Loucy (cell line): Measurements from ENCODE around the gene TEX26.
"Not testable (repeated sequence)": the region's sequence is repeated elsewhere in the genome, so short reads cannot be mapped to it uniquely, and the experiment has no call there.

Experiments used
- H2AFZ ChIP-seq: fragments of 200-600 bp; sonication (generic); 2 replicates; pipeline ENCODE4 v1.6.0; 2016; ENCODE audit warnings: antibody characterized with exemption, mild to moderate bottlenecking, low read length, moderate library complexity
- H3F3A ChIP-seq: fragments of 200-600 bp; 2 replicates; pipeline ENCODE4 v1.6.0; 2016; ENCODE audit warnings: antibody characterized with exemption, low read depth, mild to moderate bottlenecking
- H3K27me3 ChIP-seq: fragments of 200-600 bp; sonication (generic); 2 replicates; pipeline ENCODE4 v1.6.1; 2014; ENCODE audit warnings: low read length, mild to moderate bottlenecking; ENCODE audit not compliant: insufficient read depth, poor library complexity, severe bottlenecking
- H3K36me3 ChIP-seq: fragments of 200-600 bp; sonication (generic); 2 replicates; pipeline ENCODE4 v1.6.1; 2016; ENCODE audit warnings: low read length; ENCODE audit not compliant: insufficient read depth
- H3K4me1 ChIP-seq: fragments of 200-600 bp; sonication (generic); 2 replicates; pipeline ENCODE4 v1.5.1; 2014; ENCODE audit warnings: low read length, mild to moderate bottlenecking; ENCODE audit not compliant: insufficient read depth, poor library complexity, severe bottlenecking
- H3K4me2 ChIP-seq: fragments of 200-600 bp; sonication (generic); 2 replicates; pipeline ENCODE4 v1.6.0; 2014; ENCODE audit warnings: antibody characterized with exemption, low read length, low read depth, mild to moderate bottlenecking; ENCODE audit not compliant: poor library complexity, severe bottlenecking
- H3K4me3 ChIP-seq: fragments of 200-600 bp; sonication (generic); 2 replicates; pipeline ENCODE4 v1.5.1; 2014; ENCODE audit warnings: low read length, mild to moderate bottlenecking, mixed read lengths; ENCODE audit not compliant: poor library complexity, severe bottlenecking
- H3K79me2 ChIP-seq: fragments of 200-600 bp; sonication (generic); 2 replicates; pipeline ENCODE4 v1.6.1; 2014; ENCODE audit warnings: low read length; ENCODE audit not compliant: insufficient read depth
- H3K9ac ChIP-seq: fragments of 200-600 bp; sonication (generic); 2 replicates; pipeline ENCODE4 v1.6.0; 2014; ENCODE audit warnings: mild to moderate bottlenecking, low read depth, low read length, moderate library complexity; ENCODE audit not compliant: poor library complexity, severe bottlenecking
- H3K9me2 ChIP-seq: fragments of 200-600 bp; sonication (generic); replicated peaks from 2 replicates; pipeline ENCODE4 v1.6.1; 2016; ENCODE audit warnings: low read depth, low read length, mixed read lengths
- H3K9me3 ChIP-seq: fragments of 200-600 bp; sonication (generic); 2 replicates; pipeline ENCODE4 v1.6.1; 2014; ENCODE audit warnings: mild to moderate bottlenecking, antibody characterized with exemption, low read length, low read depth; ENCODE audit not compliant: insufficient read depth
- H4K20me1 ChIP-seq: fragments of 200-600 bp; sonication (generic); 2 replicates; pipeline ENCODE4 v1.6.0; 2014; ENCODE audit warnings: antibody characterized with exemption, low read length, mild to moderate bottlenecking; ENCODE audit not compliant: insufficient read depth, poor library complexity, severe bottlenecking
- EZH2phosphoT487 ChIP-seq: fragments of 200-600 bp; IDR thresholded peaks from 2 replicates; pipeline ENCODE4 v1.6.1; 2018; ENCODE audit warnings: antibody characterized with exemption, mild to moderate bottlenecking, moderate library complexity, borderline replicate concordance
- TF ChIP-seq, protein P1 (sequence below): fragments of 200-600 bp; sonication (generic); conservative IDR thresholded peaks from 2 replicates; pipeline ENCODE4 v1.5.1; 2014; ENCODE audit warnings: mild to moderate bottlenecking, antibody characterized with exemption, low read length

Gene TEX26

DNA sequence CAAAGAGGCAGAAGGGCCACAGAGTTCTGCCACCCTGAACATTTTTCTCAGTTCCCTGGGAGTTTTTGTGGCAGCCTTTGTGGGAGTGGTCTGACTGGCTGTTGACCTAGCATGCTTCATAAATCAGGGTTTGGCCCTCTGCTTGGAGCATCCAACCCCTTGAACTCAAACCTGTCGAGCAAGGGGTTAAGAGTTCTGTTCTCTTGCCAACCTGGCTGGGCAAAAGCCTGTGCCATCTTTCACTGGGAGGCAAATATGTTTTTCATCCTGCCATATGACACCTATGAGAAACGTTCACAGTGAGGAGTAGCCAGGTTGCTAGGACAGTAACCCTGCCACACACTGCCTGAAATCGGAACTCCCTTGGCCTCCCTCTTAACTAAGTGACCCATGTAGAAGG, 7.7 kb upstream of the TEX26 start:
- Histone ChIP-seq H3K27me3 (peaks cover 68% of the 10 kb centered on the region), H3K79me2 (no peaks in the 10 kb centered on the region), H3K4me3 (no peak overlapping the region), H3K9me2 (no peaks in the 10 kb centered on the region), H3K9ac (no peak overlapping the region), H3K36me3 (no peaks in the 10 kb centered on the region), H2AFZ (no peak overlapping the region), H3K4me2 (no peak overlapping the region), H4K20me1 (no peaks in the 10 kb centered on the region), H3K4me1 (no peaks in the 10 kb centered on the region), H3F3A (no peaks in the 10 kb centered on the region), H3K9me3 (no peaks in the 10 kb centered on the region)
- TF ChIP-seq EZH2phosphoT487 = no peak
- TF ChIP-seq, protein P1, sequence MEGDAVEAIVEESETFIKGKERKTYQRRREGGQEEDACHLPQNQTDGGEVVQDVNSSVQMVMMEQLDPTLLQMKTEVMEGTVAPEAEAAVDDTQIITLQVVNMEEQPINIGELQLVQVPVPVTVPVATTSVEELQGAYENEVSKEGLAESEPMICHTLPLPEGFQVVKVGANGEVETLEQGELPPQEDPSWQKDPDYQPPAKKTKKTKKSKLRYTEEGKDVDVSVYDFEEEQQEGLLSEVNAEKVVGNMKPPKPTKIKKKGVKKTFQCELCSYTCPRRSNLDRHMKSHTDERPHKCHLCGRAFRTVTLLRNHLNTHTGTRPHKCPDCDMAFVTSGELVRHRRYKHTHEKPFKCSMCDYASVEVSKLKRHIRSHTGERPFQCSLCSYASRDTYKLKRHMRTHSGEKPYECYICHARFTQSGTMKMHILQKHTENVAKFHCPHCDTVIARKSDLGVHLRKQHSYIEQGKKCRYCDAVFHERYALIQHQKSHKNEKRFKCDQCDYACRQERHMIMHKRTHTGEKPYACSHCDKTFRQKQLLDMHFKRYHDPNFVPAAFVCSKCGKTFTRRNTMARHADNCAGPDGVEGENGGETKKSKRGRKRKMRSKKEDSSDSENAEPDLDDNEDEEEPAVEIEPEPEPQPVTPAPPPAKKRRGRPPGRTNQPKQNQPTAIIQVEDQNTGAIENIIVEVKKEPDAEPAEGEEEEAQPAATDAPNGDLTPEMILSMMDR = no peak

DNA sequence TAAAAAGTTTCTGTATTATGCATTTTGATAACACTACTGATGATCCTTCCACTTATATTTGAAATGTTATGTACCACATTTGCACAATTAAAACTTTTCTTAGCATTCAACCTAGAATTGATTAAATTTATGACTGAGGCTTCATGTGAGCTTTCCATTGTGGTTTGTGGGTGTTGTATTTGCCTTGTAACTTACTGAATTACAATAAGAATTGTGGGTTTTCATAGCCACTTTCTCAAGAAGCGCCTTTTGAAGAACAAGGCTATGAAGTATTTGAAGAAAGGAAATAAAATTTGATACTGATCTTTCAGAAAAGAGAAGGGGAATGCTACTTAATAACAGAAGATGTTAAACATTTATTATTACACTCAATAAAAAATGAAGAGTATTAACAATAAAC, 7.0 kb upstream of the TEX26 start:
- no peak for TF ChIP-seq EZH2phosphoT487
- TF ChIP-seq, protein P1 = no peak
- H3K4me2 ChIP-seq = no peak overlapping the region
- H3K36me3 ChIP-seq = no peaks in the 10 kb centered on the region
- H3K27me3 ChIP-seq = peaks cover 67% of the 10 kb centered on the region
- H3K79me2 ChIP-seq = no peaks in the 10 kb centered on the region
- H3K4me3 ChIP-seq = no peak overlapping the region
- no peak overlapping the region for H2AFZ ChIP-seq
- H3F3A ChIP-seq = no peaks in the 10 kb centered on the region
- no peaks in the 10 kb centered on the region for H4K20me1 ChIP-seq
- H3K9me2 ChIP-seq = no peaks in the 10 kb centered on the region
- no peaks in the 10 kb centered on the region for H3K9me3 ChIP-seq
- no peak overlapping the region for H3K9ac ChIP-seq
- no peaks in the 10 kb centered on the region for H3K4me1 ChIP-seq

DNA sequence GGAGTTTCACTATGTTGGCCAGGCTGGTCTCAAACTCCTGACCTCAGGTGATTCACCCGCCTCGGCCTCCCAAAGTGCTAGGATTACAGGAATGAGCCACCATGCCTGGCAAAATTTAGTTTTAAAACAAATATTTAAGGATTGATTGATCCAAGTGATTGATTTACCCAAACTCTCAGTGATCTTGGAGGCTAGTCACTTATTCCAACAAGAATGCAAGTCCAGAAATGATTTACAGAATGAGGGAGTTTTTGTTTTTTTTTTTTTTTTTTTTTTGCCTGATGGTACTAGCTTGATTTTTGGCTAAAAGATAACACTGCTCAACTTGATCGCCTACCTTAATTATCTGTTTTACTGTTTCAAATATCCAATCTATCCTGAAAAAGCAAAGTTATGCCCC, 5.7 kb upstream of the TEX26 start:
- H4K20me1 ChIP-seq = no peaks in the 10 kb centered on the region
- no peak overlapping the region for H3K4me3 ChIP-seq
- no peaks in the 10 kb centered on the region for H3K79me2 ChIP-seq
- H3K9ac ChIP-seq = no peak overlapping the region
- no peak overlapping the region for H2AFZ ChIP-seq
- H3K9me2 ChIP-seq = no peaks in the 10 kb centered on the region
- no peak for TF ChIP-seq EZH2phosphoT487
- TF ChIP-seq, protein P1 = no peak
- H3K4me2 ChIP-seq = no peak overlapping the region
- H3K27me3 ChIP-seq = peaks cover 69% of the 10 kb centered on the region
- no peaks in the 10 kb centered on the region for H3K36me3 ChIP-seq
- H3K9me3 ChIP-seq = no peaks in the 10 kb centered on the region
- H3F3A ChIP-seq = no peaks in the 10 kb centered on the region
- no peaks in the 10 kb centered on the region for H3K4me1 ChIP-seq

- H3K9me3 ChIP-seq, H3K4me1 ChIP-seq, H3K79me2 ChIP-seq, H3K9ac ChIP-seq, H3K9me2 ChIP-seq, H4K20me1 ChIP-seq, H3K4me2 ChIP-seq, H3K4me3 ChIP-seq, H3F3A ChIP-seq, H2AFZ ChIP-seq, H3K36me3 ChIP-seq: not testable (repeated sequence)
- peaks cover 70% of the 10 kb centered on the region for H3K27me3 ChIP-seq
These were observed 5.3 kb upstream of the TEX26 start for GRCh38 chr13:30927188-30927587.
